GM12874 (cell line): Measurements from ENCODE around the gene PPP1R14C.

Source experiments
- CTCF ChIP-seq: IDR thresholded peaks from 2 replicates; pipeline ENCODE4 v1.5.1; 2011; ENCODE audit warnings: low read depth, mild to moderate bottlenecking, control low read depth, low read length, moderate library complexity; ENCODE audit not compliant: insufficient read depth

PPP1R14C gene

GRCh38 chr6:150290429-150290828 is 147.6 kb downstream of the PPP1R14C start:
- TF ChIP-seq CTCF, result no peak

GRCh38 chr6:150291968-150292710 is 149.3 kb downstream of the PPP1R14C start:
- TF ChIP-seq CTCF, result no peak

- TF ChIP-seq CTCF, result no peak
Observed at GRCh38 chr6:150293019-150293418, 150.2 kb downstream of the PPP1R14C start.

GRCh38 chr6:150293423-150294173 is 150.8 kb downstream of the PPP1R14C start:
- TF ChIP-seq CTCF, result no peak

GRCh38 chr6:150296890-150297289 is 154.0 kb downstream of the PPP1R14C start:
- TF ChIP-seq CTCF, result no peak

GRCh38 chr6:150297327-150298029 is 154.6 kb downstream of the PPP1R14C start:
- no peak for TF ChIP-seq CTCF

GRCh38 chr6:150298030-150298380 is 155.2 kb downstream of the PPP1R14C start:
- TF ChIP-seq CTCF, result no peak
